H9 (cell line): ENCODE measurements around the gene EPS8L1. TPM values are rescaled to one million over a fixed set of nuclear protein-coding genes. Genes with fewer than 3 reads are reported as not detected.

Source experiments
- DNase-seq: peaks from one replicate; pipeline ENCODE4 v3.0.0-alpha.2; 2017
- H2AFZ ChIP-seq: one replicate; pipeline ENCODE4 v1.6.1; 2013; ENCODE audit warnings: mild to moderate bottlenecking, low read length, control low read depth, moderate library complexity
- H2AK5ac ChIP-seq: 2 replicates; pipeline ENCODE4 v1.6.1; 2013; ENCODE audit warnings: low read length, control low read depth, mixed read lengths; ENCODE audit not compliant: insufficient read length
- H2BK120ac ChIP-seq: one replicate; pipeline ENCODE4 v1.6.1; 2013; ENCODE audit warnings: low read depth, mild to moderate bottlenecking, low read length, control low read depth, inconsistent platforms; ENCODE audit not compliant: poor library complexity, severe bottlenecking
- H2BK12ac ChIP-seq: 2 replicates; pipeline ENCODE4 v1.6.1; 2013; ENCODE audit warnings: low read length, control low read depth, mixed read lengths, low read depth; ENCODE audit not compliant: insufficient read length
- H2BK15ac ChIP-seq: 2 replicates; pipeline ENCODE4 v1.6.1; 2013; ENCODE audit warnings: low read depth, low read length, control low read depth
- H2BK20ac ChIP-seq: one replicate; pipeline ENCODE4 v1.6.1; 2013; ENCODE audit warnings: low read depth, mild to moderate bottlenecking, low read length, control low read depth, inconsistent platforms; ENCODE audit not compliant: poor library complexity, severe bottlenecking
- H2BK5ac ChIP-seq: 2 replicates; pipeline ENCODE4 v1.6.1; 2013; ENCODE audit warnings: low read length, control low read depth, mixed read lengths; ENCODE audit not compliant: insufficient read length
- H3K14ac ChIP-seq: 2 replicates; pipeline ENCODE4 v1.6.1; 2013; ENCODE audit warnings: low read length, control low read depth; ENCODE audit not compliant: insufficient read depth
- H3K18ac ChIP-seq: 2 replicates; pipeline ENCODE4 v1.6.1; 2013; ENCODE audit warnings: low read depth, mild to moderate bottlenecking, mixed read lengths, low read length, control low read depth; ENCODE audit not compliant: insufficient read length
- H3K23ac ChIP-seq: 2 replicates; pipeline ENCODE4 v1.6.1; 2013; ENCODE audit warnings: low read length, control low read depth, mixed read lengths, low read depth; ENCODE audit not compliant: insufficient read length
- H3K23me2 ChIP-seq: 2 replicates; pipeline ENCODE4 v1.6.1; 2013; ENCODE audit warnings: low read depth, mild to moderate bottlenecking, mixed read lengths, low read length, control low read depth; ENCODE audit not compliant: insufficient read length, poor library complexity, severe bottlenecking
- H3K27ac ChIP-seq: 2 replicates; pipeline ENCODE4 v1.5.1; 2013; ENCODE audit warnings: low read length, control low read depth, mixed read lengths, low read depth; ENCODE audit not compliant: insufficient read length
- H3K27me3 ChIP-seq: 2 replicates; pipeline ENCODE4 v1.6.1; 2013; ENCODE audit warnings: low read length, control low read depth, inconsistent platforms; ENCODE audit not compliant: insufficient read depth
- H3K4ac ChIP-seq: 2 replicates; pipeline ENCODE4 v1.6.1; 2013; ENCODE audit warnings: low read depth, mild to moderate bottlenecking, control low read depth, inconsistent platforms, low read length, moderate library complexity
- H3K4me1 ChIP-seq: 2 replicates; pipeline ENCODE4 v1.6.1; 2013; ENCODE audit warnings: low read length, control low read depth, inconsistent platforms; ENCODE audit not compliant: insufficient read depth
- H3K4me2 ChIP-seq: 2 replicates; pipeline ENCODE4 v1.6.1; 2013; ENCODE audit warnings: low read length, control low read depth, mixed read lengths; ENCODE audit not compliant: insufficient read length, insufficient read depth
- H3K56ac ChIP-seq: 2 replicates; pipeline ENCODE4 v1.6.1; 2013; ENCODE audit warnings: low read depth, mild to moderate bottlenecking, mixed read lengths, low read length, control low read depth; ENCODE audit not compliant: insufficient read length
- H3K79me1 ChIP-seq: 2 replicates; pipeline ENCODE4 v1.6.1; 2013; ENCODE audit warnings: low read depth, mild to moderate bottlenecking, moderate library complexity, low read length, control low read depth, inconsistent platforms; ENCODE audit not compliant: insufficient read depth, poor library complexity, severe bottlenecking
- H3K79me2 ChIP-seq: 2 replicates; pipeline ENCODE4 v1.6.1; 2013; ENCODE audit warnings: low read length, control low read depth, inconsistent platforms; ENCODE audit not compliant: insufficient read depth
- H3K9ac ChIP-seq: 2 replicates; pipeline ENCODE4 v1.6.1; 2013; ENCODE audit warnings: low read length, control low read depth, mixed read lengths; ENCODE audit not compliant: insufficient read length; ENCODE audit errors: extremely low read depth
- H3K9me3 ChIP-seq: one replicate; pipeline ENCODE4 v1.6.1; 2013; ENCODE audit warnings: low read depth, low read length, inconsistent platforms; ENCODE audit not compliant: control insufficient read depth
- H3T11ph ChIP-seq: one replicate; pipeline ENCODE4 v1.6.1; 2013; ENCODE audit warnings: mild to moderate bottlenecking, low read length, control low read depth, inconsistent platforms
- H4K20me1 ChIP-seq: one replicate; pipeline ENCODE4 v1.6.1; 2013; ENCODE audit not compliant: control insufficient read depth, insufficient read length, insufficient read depth
- H4K5ac ChIP-seq: 2 replicates; pipeline ENCODE4 v1.6.1; 2013; ENCODE audit warnings: low read depth, mild to moderate bottlenecking, mixed read lengths, low read length, control low read depth; ENCODE audit not compliant: insufficient read length
- H4K8ac ChIP-seq: replicated peaks from 2 replicates; pipeline ENCODE4 v1.6.1; 2013; ENCODE audit warnings: low read length, control low read depth, mixed read lengths, low read depth; ENCODE audit not compliant: insufficient read length
- H4K91ac ChIP-seq: 2 replicates; pipeline ENCODE4 v1.6.1; 2013; ENCODE audit warnings: low read depth, mild to moderate bottlenecking, moderate library complexity, mixed read lengths, low read length, control low read depth; ENCODE audit not compliant: insufficient read length
- H3K27ac Mint-ChIP-seq, 3 experiments: 2 replicates in 2 of 3; 3 replicates in 1 of 3; pipeline ENCODE4 v1.8.0; 2020 to 2021; ENCODE audit warnings: mixed read lengths in 3 of 3, mild to moderate bottlenecking in 1 of 3, moderate library complexity in 1 of 3
- H3K27me3 Mint-ChIP-seq: 2 replicates; pipeline ENCODE4 v1.8.0; 2021; ENCODE audit warnings: low read depth, mild to moderate bottlenecking, moderate library complexity, mixed read lengths
- H3K36me3 Mint-ChIP-seq, 3 experiments: 2 replicates in 2 of 3; 3 replicates in 1 of 3; pipeline ENCODE4 v1.8.0; 2020 to 2021; ENCODE audit warnings: low read depth in 3 of 3, mixed read lengths in 3 of 3; ENCODE audit not compliant: insufficient read depth in 1 of 3
- H3K4me1 Mint-ChIP-seq, 2 experiments: 2 replicates each; pipeline ENCODE4 v1.8.0; 2020; ENCODE audit warnings: mixed read lengths in 2 of 2
- H3K4me3 Mint-ChIP-seq, 2 experiments: 2 replicates in 1 of 2; 3 replicates in 1 of 2; pipeline ENCODE4 v1.8.0; 2020 to 2021; ENCODE audit warnings: mild to moderate bottlenecking in 2 of 2, mixed read lengths in 2 of 2, moderate library complexity in 1 of 2
- H3K9me3 Mint-ChIP-seq, 2 experiments: 2 replicates in 1 of 2; 3 replicates in 1 of 2; pipeline ENCODE4 v1.8.0; 2020; ENCODE audit warnings: mild to moderate bottlenecking in 2 of 2, mixed read lengths in 2 of 2, moderate library complexity in 1 of 2
- CTCF ChIP-seq: fragments of 200-600 bp; sonication (generic); conservative IDR thresholded peaks from 3 replicates; pipeline ENCODE4 v1.8.0; 2021; ENCODE audit warnings: antibody characterized with exemption, mild to moderate bottlenecking
- WGBS: extraction: QIAGEN DNeasy Blood & Tissue Kit; methylation state at CpG from one replicate; pipeline ENCODE4 v1.1.7; 2013; ENCODE audit warnings: missing lambda C conversion rate, low lambda C conversion rate, mixed read lengths; ENCODE audit not compliant: insufficient read length; ENCODE audit errors: extremely low coverage; 5-methylcytosine and 5-hydroxymethylcytosine counted together
- total RNA-seq: library from RNA; stranded (reverse); gene quantifications from 2 replicates; pipeline ENCODE4 v1.2.1, GENCODE V29; 2021

The EPS8L1 gene
- total RNA-seq, 1 experiment from 2014 or later: 24.0 TPM

- H2BK5ac ChIP-seq: no peak overlapping the region
- TF ChIP-seq CTCF: no peak
- WGBS: no CpG with 5 or more reads among the region's 15 CpGs
- H3K18ac ChIP-seq: no peak overlapping the region
- H3K4me1 Mint-ChIP-seq: no peaks in the 10 kb centered on the region
- H3K79me2 ChIP-seq: no peaks in the 10 kb centered on the region
- H3K23ac ChIP-seq: no peak overlapping the region
- no peak overlapping the region for H2AK5ac ChIP-seq
- H3K56ac ChIP-seq: no peak overlapping the region
- H3K27me3 Mint-ChIP-seq: no peaks in the 10 kb centered on the region
- H3T11ph ChIP-seq: no peak overlapping the region
- H2BK15ac ChIP-seq: no peak overlapping the region
- no peak overlapping the region for H4K5ac ChIP-seq
- no peak overlapping the region for H3K4ac ChIP-seq
- H3K4me3 Mint-ChIP-seq: no peak overlapping the region
- no peak overlapping the region for H4K8ac ChIP-seq
- no peak overlapping the region for H3K14ac ChIP-seq
- H3K79me1 ChIP-seq: no peaks in the 10 kb centered on the region
- no peak overlapping the region for H3K27ac ChIP-seq
- no peaks in the 10 kb centered on the region for H3K9me3 Mint-ChIP-seq
- H3K23me2 ChIP-seq: no peaks in the 10 kb centered on the region
- H2BK120ac ChIP-seq: no peak overlapping the region
- H2BK12ac ChIP-seq: no peak overlapping the region
- no peak overlapping the region for H3K9ac ChIP-seq
- peaks cover 37 to 79% (median 54%) of the 10 kb centered on the region in 3 experiments for H3K36me3 Mint-ChIP-seq
- no peak overlapping the region for H2AFZ ChIP-seq
- no peaks in the 10 kb centered on the region for H3K9me3 ChIP-seq
- DNase-seq: no peak
- H3K27ac Mint-ChIP-seq: no peak overlapping the region
- no peaks in the 10 kb centered on the region for H3K4me1 ChIP-seq
- H3K27me3 ChIP-seq: no peaks in the 10 kb centered on the region
- no peak overlapping the region for H3K4me2 ChIP-seq
- no peak overlapping the region for H2BK20ac ChIP-seq
- H4K20me1 ChIP-seq: no peaks in the 10 kb centered on the region
- no peak overlapping the region for H4K91ac ChIP-seq
Observed at GRCh38 chr19:55048446-55048845, 27.2 kb upstream of the EPS8L1 start.
